Sigmoid colon (tissue), 7 donors: ENCODE data around the gene PLEKHG5. TPM values are rescaled to one million over a fixed set of nuclear protein-coding genes. Genes with fewer than 3 reads are reported as not detected.

Source experiments
- DNase-seq: peaks from one replicate; pipeline ENCODE4 v3.0.0-alpha.2; 2019
- H3K27ac ChIP-seq, 4 donors: fragments of 200-600 bp; sonication (generic); one replicate each; pipeline ENCODE4 v1.5.1; 2016 to 2019; ENCODE audit warnings: mild to moderate bottlenecking in 1 of 4
- H3K27me3 ChIP-seq, 3 donors: fragments of 200-600 bp; sonication (generic); one replicate each; pipeline ENCODE4 v1.5.1; 2019; ENCODE audit warnings: mild to moderate bottlenecking in 1 of 3
- H3K36me3 ChIP-seq, 4 donors: fragments of 200-600 bp; sonication (generic); one replicate each; pipeline ENCODE4 v1.5.1; 2016 to 2019
- H3K4me1 ChIP-seq, 4 donors: fragments of 200-600 bp; sonication (generic); one replicate each; pipeline ENCODE4 v1.5.1; 2017 to 2019
- H3K4me3 ChIP-seq, 4 donors: fragments of 200-600 bp; sonication (generic); one replicate each; pipeline ENCODE4 v1.5.1; 2017 to 2019; ENCODE audit warnings: mild to moderate bottlenecking in 2 of 4, moderate library complexity in 1 of 4
- H3K9me3 ChIP-seq, 4 donors: fragments of 200-600 bp in 3 of 4; sonication (generic) in 3 of 4; one replicate each; pipeline versions ENCODE4 v1.5.1 to v1.6.1; 2013 to 2019
- EP300 ChIP-seq, 4 donors: sonication (generic); formaldehyde crosslinking; IDR thresholded peaks; one replicate each; pipeline ENCODE4 v1.6.1; 2017; ENCODE audit warnings: antibody characterized with exemption in 4 of 4
- POLR2A ChIP-seq, 2 donors: fragments of 450-650 bp; IDR thresholded peaks; one replicate each; pipeline ENCODE4 v1.6.1; 2016; ENCODE audit warnings: antibody characterized with exemption in 2 of 2, mild to moderate bottlenecking in 2 of 2, moderate library complexity in 2 of 2
- POLR2AphosphoS5 ChIP-seq, 4 donors: sonication (generic); formaldehyde crosslinking; IDR thresholded peaks; one replicate each; pipeline ENCODE4 v1.6.1; 2017; ENCODE audit warnings: antibody characterized with exemption in 4 of 4
- WGBS, 2 donors: extraction: QIAGEN DNeasy Blood & Tissue Kit; methylation state at CpG; one replicate each; pipeline ENCODE4 v1.1.7; 2013; 5-methylcytosine and 5-hydroxymethylcytosine counted together
- intact Hi-C: fragments of 100-400 bp; cut with DNase I; formaldehyde crosslinking; loops from one replicate; pipeline ENCODE4 v1.15.1; 2023
- polyA plus RNA-seq, 3 donors: library from polyadenylated mRNA; stranded (reverse); fragments of 200-250 nt; gene quantifications; one replicate each; pipeline ENCODE4 v1.2.3, GENCODE V29; 2013
- total RNA-seq, 4 donors: library from RNA; depleted of rRNA; stranded (reverse); fragments of >200 nt; gene quantifications; one replicate each; pipeline ENCODE4 v1.1.0, GENCODE V29; 2016
- TF ChIP-seq, protein P1 (sequence below), 4 experiments: fragments of 450-650 bp in 3 of 4; fragments of 200-600 bp in 1 of 4; IDR thresholded peaks; one replicate each; pipeline ENCODE4 v1.5.1; 2016 to 2019; ENCODE audit warnings: antibody characterized with exemption in 4 of 4, mild to moderate bottlenecking in 3 of 4, moderate library complexity in 2 of 4
- donor health status: healthy with polysubstance abuse.
- donor health status: Bipolar disorder and iron deficiency.
- donor health status: healthy.

Gene PLEKHG5
- total and polyA plus RNA-seq, 7 donors, result 2.5 to 18.8 (median 5.4) TPM

DNA sequence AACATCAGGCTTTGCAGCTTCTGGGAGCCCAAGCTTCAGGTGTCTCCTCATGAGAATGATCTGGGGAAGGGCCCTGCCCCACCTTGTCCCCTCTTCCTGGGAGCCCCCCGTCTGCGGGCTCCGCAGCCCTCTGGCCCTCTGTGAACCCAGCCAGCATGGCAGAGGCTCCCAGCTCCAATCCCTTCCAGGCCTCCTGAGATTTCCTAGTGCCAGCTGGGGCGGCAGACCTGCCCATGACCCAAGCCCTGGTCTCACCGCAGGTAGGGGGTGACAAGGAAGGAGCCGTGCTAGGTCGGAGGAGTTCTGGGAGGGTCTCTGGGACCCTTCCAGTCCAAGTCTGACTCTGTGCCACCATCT is 7.7 kb downstream of the PLEKHG5 start:
- no peak overlapping the region for H3K27ac ChIP-seq
- no peak overlapping the region for H3K4me3 ChIP-seq
- WGBS, 2 donors, result 90 to 96% methylated on average over 7 of the region's 7 CpGs
- H3K4me1 ChIP-seq, result peaks cover 0 to 22% (median 20%) of the 10 kb centered on the region in 4 donors
- TF ChIP-seq, protein P1, sequence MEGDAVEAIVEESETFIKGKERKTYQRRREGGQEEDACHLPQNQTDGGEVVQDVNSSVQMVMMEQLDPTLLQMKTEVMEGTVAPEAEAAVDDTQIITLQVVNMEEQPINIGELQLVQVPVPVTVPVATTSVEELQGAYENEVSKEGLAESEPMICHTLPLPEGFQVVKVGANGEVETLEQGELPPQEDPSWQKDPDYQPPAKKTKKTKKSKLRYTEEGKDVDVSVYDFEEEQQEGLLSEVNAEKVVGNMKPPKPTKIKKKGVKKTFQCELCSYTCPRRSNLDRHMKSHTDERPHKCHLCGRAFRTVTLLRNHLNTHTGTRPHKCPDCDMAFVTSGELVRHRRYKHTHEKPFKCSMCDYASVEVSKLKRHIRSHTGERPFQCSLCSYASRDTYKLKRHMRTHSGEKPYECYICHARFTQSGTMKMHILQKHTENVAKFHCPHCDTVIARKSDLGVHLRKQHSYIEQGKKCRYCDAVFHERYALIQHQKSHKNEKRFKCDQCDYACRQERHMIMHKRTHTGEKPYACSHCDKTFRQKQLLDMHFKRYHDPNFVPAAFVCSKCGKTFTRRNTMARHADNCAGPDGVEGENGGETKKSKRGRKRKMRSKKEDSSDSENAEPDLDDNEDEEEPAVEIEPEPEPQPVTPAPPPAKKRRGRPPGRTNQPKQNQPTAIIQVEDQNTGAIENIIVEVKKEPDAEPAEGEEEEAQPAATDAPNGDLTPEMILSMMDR (IDR thresholded peaks at IDR 0.05), result no peak
- no peak for TF ChIP-seq EP300 (IDR thresholded peaks at IDR 0.05)
- TF ChIP-seq POLR2A (IDR thresholded peaks at IDR 0.05), result no peak
- no peak for TF ChIP-seq POLR2AphosphoS5 (IDR thresholded peaks at IDR 0.05)
- no peaks in the 10 kb centered on the region for H3K36me3 ChIP-seq
- no peaks in the 10 kb centered on the region for H3K9me3 ChIP-seq
- H3K27me3 ChIP-seq, result peaks cover 16 to 35% (median 22%) of the 10 kb centered on the region in 3 donors
- DNase-seq, result no peak
- intact Hi-C loops, result no loop called here

DNA sequence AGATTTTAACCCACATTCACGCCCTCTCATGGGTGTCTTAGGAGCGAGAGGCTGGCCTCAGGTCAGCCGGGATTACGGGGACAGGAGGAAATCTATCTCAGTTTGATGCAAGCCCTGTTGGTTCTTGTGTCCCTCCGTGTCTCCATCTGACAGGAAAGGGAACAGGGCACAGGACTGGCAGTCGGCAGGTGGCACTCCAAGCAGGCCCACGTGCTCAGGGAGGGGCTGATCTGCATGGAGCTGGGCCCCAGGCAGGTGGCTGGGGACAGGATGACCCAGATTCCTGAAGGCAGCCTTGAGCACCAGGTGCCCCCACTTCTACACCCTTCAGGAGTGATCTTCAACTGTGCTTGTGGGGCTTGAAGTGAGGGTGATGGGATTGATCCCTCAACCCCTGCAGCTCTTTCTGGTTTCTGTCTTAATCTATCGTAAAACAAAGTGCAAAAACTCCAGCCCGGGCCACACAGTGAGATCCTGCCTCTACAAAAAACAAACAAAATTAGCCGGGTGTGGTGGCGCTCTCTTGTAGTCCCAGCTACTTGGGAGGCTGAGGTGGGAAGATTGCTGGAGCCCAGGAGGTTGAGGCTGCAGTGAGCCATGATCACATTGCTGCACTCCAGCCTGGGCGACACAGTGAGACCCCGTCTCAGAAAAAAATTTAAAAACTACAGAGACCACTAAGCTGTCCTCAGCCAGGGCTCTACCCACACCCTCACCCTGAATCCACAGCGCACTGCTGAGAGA is 8.3 kb downstream of the PLEKHG5 start:
- H3K27me3 ChIP-seq, result peaks cover 16 to 35% (median 22%) of the 10 kb centered on the region in 3 donors
- H3K36me3 ChIP-seq, result no peaks in the 10 kb centered on the region
- intact Hi-C loops, result no loop called here
- DNase-seq, result no peak
- H3K9me3 ChIP-seq, result no peaks in the 10 kb centered on the region
- peaks cover 0 to 22% (median 20%) of the 10 kb centered on the region in 4 donors for H3K4me1 ChIP-seq
- H3K27ac ChIP-seq, result no peak overlapping the region
- WGBS, 2 donors, result 32 to 71% methylated on average over 14 of the region's 14 CpGs
- TF ChIP-seq, protein P1 (IDR thresholded peaks at IDR 0.05), result no peak
- no peak for TF ChIP-seq EP300 (IDR thresholded peaks at IDR 0.05)
- TF ChIP-seq POLR2AphosphoS5 (IDR thresholded peaks at IDR 0.05), result no peak
- TF ChIP-seq POLR2A (IDR thresholded peaks at IDR 0.05), result no peak
- no peak overlapping the region for H3K4me3 ChIP-seq

DNA sequence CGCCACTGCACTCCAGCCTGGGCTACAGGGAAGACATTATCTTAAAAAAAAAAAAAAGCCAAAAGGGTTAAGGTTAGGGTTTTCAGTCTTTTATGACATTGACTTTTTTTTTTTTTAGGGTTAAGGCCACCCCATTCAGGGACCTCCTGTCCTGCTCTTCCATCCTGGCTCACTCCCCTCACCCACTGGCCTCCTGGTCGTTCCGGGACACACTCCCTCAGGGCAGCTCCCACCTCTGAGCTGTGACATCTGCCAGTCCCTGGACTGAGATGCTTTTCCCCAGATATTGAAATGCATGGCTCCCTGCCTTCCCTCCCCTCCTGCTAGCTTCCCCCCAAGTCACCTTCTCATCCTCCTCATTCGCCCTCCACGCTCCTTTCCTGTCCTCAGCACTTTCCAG is 9.6 kb downstream of the PLEKHG5 start:
- Histone ChIP-seq H3K9me3 (no peaks in the 10 kb centered on the region), H3K4me3 (no peak overlapping the region), H3K27ac (no peak overlapping the region), H3K27me3 (peaks cover 16 to 31% (median 22%) of the 10 kb centered on the region in 3 donors), H3K36me3 (no peaks in the 10 kb centered on the region), H3K4me1 (peaks cover 0 to 21% (median 20%) of the 10 kb centered on the region in 4 donors)
- intact Hi-C loops, result no loop called here
- TF ChIP-seq, protein P1 (IDR thresholded peaks at IDR 0.05), result no peak
- TF ChIP-seq POLR2A (IDR thresholded peaks at IDR 0.05) (no peak), POLR2AphosphoS5 (IDR thresholded peaks at IDR 0.05) (no peak), EP300 (IDR thresholded peaks at IDR 0.05) (no peak)
- 72 to 82% methylated on average over 5 of the region's 5 CpGs for WGBS, 2 donors
- no peak for DNase-seq

DNA sequence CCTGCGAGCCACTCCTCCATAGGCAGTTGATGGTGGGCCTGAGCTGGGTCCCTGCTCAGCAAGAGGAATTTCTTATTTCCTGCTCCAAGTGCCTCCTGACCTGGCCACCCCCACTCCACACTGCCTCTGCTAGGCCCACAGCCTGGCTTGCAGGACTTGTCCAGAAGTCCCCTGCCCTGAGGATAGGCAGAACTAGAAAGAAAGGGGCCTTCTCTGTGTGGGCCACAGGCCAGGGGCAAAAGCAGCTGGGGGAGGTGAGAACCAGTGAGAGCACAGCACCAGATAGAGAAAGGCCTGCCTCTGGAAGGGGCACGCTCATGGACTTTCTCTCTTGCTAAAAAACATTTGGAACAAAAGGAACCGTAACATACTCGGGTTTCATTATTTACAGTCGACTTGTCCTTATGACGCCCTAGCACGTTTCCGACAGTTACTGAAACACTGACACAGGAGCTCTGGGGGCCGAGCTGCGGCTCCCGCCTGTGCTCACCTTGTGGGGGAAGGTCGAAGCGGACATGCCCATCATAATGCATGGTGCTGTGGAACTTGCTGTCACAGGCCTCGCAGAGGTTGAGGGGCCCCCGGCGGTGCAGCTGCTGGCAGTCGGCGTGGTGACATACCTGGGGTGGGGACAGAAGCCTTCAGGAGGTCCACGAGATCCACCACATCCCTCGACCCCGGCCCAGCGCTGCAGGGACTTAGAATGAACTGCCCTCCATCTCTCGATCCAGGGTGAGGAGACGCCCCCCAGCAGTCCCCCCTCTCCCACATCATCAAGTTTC is 14.2 kb downstream of the PLEKHG5 start:
- WGBS, 2 donors, result 86 to 87% methylated on average over 24 of the region's 24 CpGs
- intact Hi-C loops, result no loop called here
- Histone ChIP-seq H3K27me3 (no peaks in the 10 kb centered on the region), H3K36me3 (peaks cover 0 to 4% (median 0%) of the 10 kb centered on the region in 4 donors), H3K4me1 (peaks cover 0 to 5% (median 0%) of the 10 kb centered on the region in 4 donors), H3K4me3 (no peak overlapping the region), H3K9me3 (no peaks in the 10 kb centered on the region), H3K27ac (no peak overlapping the region)
- TF ChIP-seq, protein P1 (IDR thresholded peaks at IDR 0.05), result no peak
- no peak for TF ChIP-seq POLR2A (IDR thresholded peaks at IDR 0.05)
- no peak for TF ChIP-seq POLR2AphosphoS5 (IDR thresholded peaks at IDR 0.05)
- TF ChIP-seq EP300 (IDR thresholded peaks at IDR 0.05), result no peak
- no peak for DNase-seq
